ENCODE measurements around the gene THOC7.

DNA sequence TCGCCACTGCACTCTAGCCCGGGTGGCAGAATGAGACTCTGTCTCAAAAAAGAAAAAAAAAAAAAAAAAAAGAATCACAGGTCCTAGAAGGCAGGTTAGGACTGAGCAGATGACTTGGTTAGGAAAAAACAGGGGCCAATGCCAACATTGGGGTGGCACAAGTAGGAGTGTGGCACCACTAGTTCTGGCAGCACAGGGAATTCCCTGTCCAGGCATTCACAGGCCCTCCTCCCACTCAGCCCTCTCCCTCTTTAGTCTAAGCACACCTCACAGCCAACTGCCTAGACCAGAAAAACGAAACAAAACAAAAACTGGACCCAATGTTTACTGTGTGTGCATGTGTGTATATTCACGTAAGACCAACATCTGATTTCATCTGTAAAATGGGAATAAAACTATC, 10.5 kb downstream of the THOC7 start:
- TF ChIP-seq, protein P1, sequence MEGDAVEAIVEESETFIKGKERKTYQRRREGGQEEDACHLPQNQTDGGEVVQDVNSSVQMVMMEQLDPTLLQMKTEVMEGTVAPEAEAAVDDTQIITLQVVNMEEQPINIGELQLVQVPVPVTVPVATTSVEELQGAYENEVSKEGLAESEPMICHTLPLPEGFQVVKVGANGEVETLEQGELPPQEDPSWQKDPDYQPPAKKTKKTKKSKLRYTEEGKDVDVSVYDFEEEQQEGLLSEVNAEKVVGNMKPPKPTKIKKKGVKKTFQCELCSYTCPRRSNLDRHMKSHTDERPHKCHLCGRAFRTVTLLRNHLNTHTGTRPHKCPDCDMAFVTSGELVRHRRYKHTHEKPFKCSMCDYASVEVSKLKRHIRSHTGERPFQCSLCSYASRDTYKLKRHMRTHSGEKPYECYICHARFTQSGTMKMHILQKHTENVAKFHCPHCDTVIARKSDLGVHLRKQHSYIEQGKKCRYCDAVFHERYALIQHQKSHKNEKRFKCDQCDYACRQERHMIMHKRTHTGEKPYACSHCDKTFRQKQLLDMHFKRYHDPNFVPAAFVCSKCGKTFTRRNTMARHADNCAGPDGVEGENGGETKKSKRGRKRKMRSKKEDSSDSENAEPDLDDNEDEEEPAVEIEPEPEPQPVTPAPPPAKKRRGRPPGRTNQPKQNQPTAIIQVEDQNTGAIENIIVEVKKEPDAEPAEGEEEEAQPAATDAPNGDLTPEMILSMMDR (IDR thresholded peaks at IDR 0.05), result no peak
- TF ChIP-seq POLR2A (IDR thresholded peaks at IDR 0.05) (no peak), EP300 (IDR thresholded peaks at IDR 0.05) (no peak)

Data from upper lobe of left lung (tissue), 4 donors.